GM12873 (cell line): ENCODE measurements around the gene KLHL30.

ENCODE experiments used
- CTCF ChIP-seq: IDR thresholded peaks from 2 replicates; pipeline ENCODE4 v1.5.1; 2012; ENCODE audit warnings: low read depth, mild to moderate bottlenecking, moderate library complexity, low read length, control low read depth; ENCODE audit not compliant: insufficient read depth; ENCODE audit errors: missing control alignments

KLHL30 gene

DNA sequence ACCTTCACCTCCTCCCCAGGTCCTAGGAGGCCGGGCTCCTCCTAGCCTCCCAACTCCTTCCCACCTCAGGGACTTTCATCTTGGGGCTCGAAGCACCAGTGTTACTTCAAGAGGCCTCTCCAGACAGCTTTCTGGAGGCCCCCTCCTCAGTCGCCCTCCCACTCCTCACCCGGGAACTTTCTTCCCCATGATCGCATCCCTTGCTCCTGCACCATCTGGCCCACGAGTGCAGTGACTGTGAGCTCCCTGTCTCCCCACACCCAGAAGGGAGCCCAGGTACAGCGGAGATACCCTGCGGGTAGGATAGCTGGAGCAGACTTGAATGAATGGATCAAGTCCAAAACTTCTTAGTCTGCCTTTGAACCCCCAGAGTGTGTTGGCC, 26.4 kb downstream of the KLHL30 start:
- no peak for TF ChIP-seq CTCF

- no peak for TF ChIP-seq CTCF
Measured at GRCh38 chr2:238165288-238165921, 26.9 kb downstream of the KLHL30 start.

- TF ChIP-seq CTCF = no peak
Measured at GRCh38 chr2:238166391-238167343, 28.2 kb downstream of the KLHL30 start.

GRCh38 chr2:238167344-238167715, 28.9 kb downstream of the KLHL30 start:
- TF ChIP-seq CTCF = no peak

GRCh38 chr2:238167761-238168160, 29.3 kb downstream of the KLHL30 start:
- TF ChIP-seq CTCF = no peak

GRCh38 chr2:238168196-238169047, 30.0 kb downstream of the KLHL30 start:
- TF ChIP-seq CTCF = no peak
